HepG2 (cell line): ENCODE results near the gene RAB40C. TPM values are rescaled to one million over a fixed set of nuclear protein-coding genes. Genes with fewer than 3 reads are reported as not detected.

Source experiments
- ARID5B ChIP-seq: IDR thresholded peaks from 2 replicates; pipeline ENCODE4 v1.4.0; 2020; ENCODE audit warnings: mild to moderate bottlenecking, missing genetic modification reagents
- CENPT ChIP-seq: sonication (generic); formaldehyde crosslinking; IDR thresholded peaks from 2 replicates; pipeline ENCODE4 v1.8.0; 2022; ENCODE audit warnings: low read depth, mild to moderate bottlenecking, moderate library complexity, missing genetic modification reagents
- CHD4 ChIP-seq: fragments of 200-600 bp; sonication (generic); IDR thresholded peaks from 2 replicates; pipeline ENCODE4 v1.7.0; 2017; ENCODE audit warnings: mild to moderate bottlenecking, low read length, borderline replicate concordance
- ELF3 ChIP-seq: IDR thresholded peaks from 2 replicates; pipeline ENCODE4 v1.6.1; 2016; ENCODE audit warnings: missing genetic modification reagents, missing compliant biosample characterization
- LCORL ChIP-seq, 2 experiments: fragments of 450-650 bp in 1 of 2; sonication (generic) in 1 of 2; formaldehyde crosslinking in 1 of 2; IDR thresholded peaks; 2 replicates each; pipeline versions ENCODE4 v1.5.0 to v1.6.1; 2017 to 2020; ENCODE audit warnings: antibody characterized with exemption in 1 of 2, missing genetic modification reagents in 1 of 2
- NCOA2 ChIP-seq: sonication (generic); formaldehyde crosslinking; IDR thresholded peaks from 2 replicates; pipeline ENCODE4 v1.8.0; 2022; ENCODE audit warnings: inconsistent platforms
- NR2F2 ChIP-seq: IDR thresholded peaks from 2 replicates; pipeline ENCODE4 v1.6.1; 2012; ENCODE audit warnings: low read depth, inconsistent platforms, borderline replicate concordance
- ONECUT2 ChIP-seq: sonication (generic); formaldehyde crosslinking; IDR thresholded peaks from 2 replicates; pipeline ENCODE4 v1.4.0; 2020; ENCODE audit warnings: missing genetic modification reagents
- PAXIP1 ChIP-seq: sonication (generic); formaldehyde crosslinking; conservative IDR thresholded peaks from 2 replicates; pipeline ENCODE4 v1.4.0; 2020; ENCODE audit warnings: mild to moderate bottlenecking, missing genetic modification reagents, moderate library complexity
- RXRB ChIP-seq: IDR thresholded peaks from 2 replicates; pipeline ENCODE4 v1.6.1; 2016; ENCODE audit warnings: borderline replicate concordance, missing genetic modification reagents, missing compliant biosample characterization
- SALL2 ChIP-seq: sonication (generic); formaldehyde crosslinking; IDR thresholded peaks from 2 replicates; pipeline ENCODE4 v1.8.1; 2023; ENCODE audit warnings: mild to moderate bottlenecking, missing genetic modification reagents, inconsistent platforms
- SCMH1 ChIP-seq: sonication (generic); formaldehyde crosslinking; IDR thresholded peaks from 2 replicates; pipeline ENCODE4 v1.9.0; 2021; ENCODE audit warnings: missing genetic modification reagents, mild to moderate bottlenecking, borderline replicate concordance
- TBX2 ChIP-seq: sonication (generic); formaldehyde crosslinking; IDR thresholded peaks from 2 replicates; pipeline ENCODE4 v1.5.0; 2020; ENCODE audit warnings: missing genetic modification reagents, mild to moderate bottlenecking, borderline replicate concordance
- TCF7L2 ChIP-seq: IDR thresholded peaks from 2 replicates; pipeline ENCODE4 v1.6.1; 2011; ENCODE audit warnings: mild to moderate bottlenecking, low read depth, low read length, moderate library complexity
- TEAD3 ChIP-seq: optimal IDR thresholded peaks from 2 replicates; pipeline ENCODE3; 2016; ENCODE audit warnings: borderline replicate concordance
- ZNF256 ChIP-seq: sonication (generic); formaldehyde crosslinking; conservative IDR thresholded peaks from 2 replicates; pipeline ENCODE4 v1.4.0; 2020; ENCODE audit warnings: missing genetic modification reagents
- ZNF30 ChIP-seq: sonication (generic); formaldehyde crosslinking; IDR thresholded peaks from 2 replicates; pipeline ENCODE4 v1.5.0; 2020; ENCODE audit warnings: mild to moderate bottlenecking, missing genetic modification reagents
- ZNF326 ChIP-seq: sonication (generic); formaldehyde crosslinking; IDR thresholded peaks from 2 replicates; pipeline ENCODE4 v1.4.0; 2020; ENCODE audit warnings: missing genetic modification reagents, borderline replicate concordance
- ZNF574 ChIP-seq: sonication (generic); formaldehyde crosslinking; IDR thresholded peaks from 2 replicates; pipeline ENCODE4 v1.4.0; 2020; ENCODE audit warnings: missing genetic modification reagents
- ZNF597 ChIP-seq: sonication (generic); formaldehyde crosslinking; IDR thresholded peaks from 2 replicates; pipeline ENCODE4 v1.5.0; 2020; ENCODE audit warnings: missing genetic modification reagents
- polyA plus RNA-seq, 8 experiments: library from polyadenylated mRNA; depleted of rRNA in 3 of 8; stranded (reverse) in 7 of 8; unstranded in 1 of 8; fragments of >200 nt; fragmentation: Illumina TruSeq in 4 of 8; extraction: Trizol in 4 of 8; gene quantifications; 2 replicates each; pipeline versions ENCODE4 v1.2.1 to v1.2.3, GENCODE V29; 2011 to 2016; ENCODE audit warnings: low read depth in 4 of 8, missing spikeins in 1 of 8, mixed read lengths in 1 of 8; ENCODE audit not compliant: insufficient read depth in 1 of 8
- total RNA-seq, 5 experiments: library from RNA; depleted of rRNA; stranded (reverse); fragments of >200 nt; fragmentation: Illumina TruSeq; extraction: Trizol; gene quantifications; 2 replicates each; pipeline ENCODE4 v1.2.3, GENCODE V29; 2016; ENCODE audit warnings: low read depth in 1 of 5

Gene RAB40C
- total and polyA plus RNA-seq, 2 of the 13 experiments (the other 11 are each of a cell fraction or from before 2014, with no cell fraction given), result 7.7 to 11.5 TPM

- no peak for TF ChIP-seq ZNF597 (CRISPR knock-in tag)
- no peak for TF ChIP-seq ELF3 (CRISPR knock-in tag)
- no peak for TF ChIP-seq ZNF30 (CRISPR knock-in tag)
- TF ChIP-seq ZNF256, result no peak
- peak; percentile 93 for TF ChIP-seq TEAD3 (CRISPR knock-in tag)
- TF ChIP-seq TCF7L2, result no peak
- no peak for TF ChIP-seq SCMH1
- no peak for TF ChIP-seq LCORL (IDR thresholded peaks at IDR 0.05)
- 0 out of 2 replicates have a peak, but pooled peaks have one; percentile 44 for TF ChIP-seq LCORL (CRISPR knock-in tag; IDR thresholded peaks at IDR 0.05)
- TF ChIP-seq ZNF574, result peak; percentile 83
- no peak for TF ChIP-seq ONECUT2 (CRISPR knock-in tag)
- peak; percentile 85 for TF ChIP-seq NR2F2
- TF ChIP-seq ZNF326 (CRISPR knock-in tag), result no peak
- TF ChIP-seq ARID5B (CRISPR knock-in tag), result peak; percentile 35; the same call in 1 of the 2 replicates
- peak; percentile 32; the same call in 1 of the 2 replicates for TF ChIP-seq NCOA2
- peak; percentile 42; the same call in 1 of the 2 replicates for TF ChIP-seq PAXIP1 (CRISPR knock-in tag)
- TF ChIP-seq RXRB, result 0 out of 2 replicates have a peak, but pooled peaks have one; percentile 48
- no peak for TF ChIP-seq CHD4
- TF ChIP-seq SALL2 (CRISPR knock-in tag), result no peak
- TF ChIP-seq CENPT (CRISPR knock-in tag), result no peak
- no peak for TF ChIP-seq TBX2 (CRISPR knock-in tag)
Measured at GRCh38 chr16:654034-654433, 64.2 kb downstream of the RAB40C start (continued).
